HG03108 (cell line): ENCODE data around the gene TPCN2.
"Not testable (repeated sequence)": the region's sequence is repeated elsewhere in the genome, so short reads cannot be mapped to it uniquely, and the experiment has no call there.

Source experiments
- ATAC-seq: cut with Tn5 transposase; IDR thresholded peaks from one replicate; pipeline ENCODE4 v1.9.1; 2021; ENCODE audit warnings: moderate library complexity; ENCODE audit not compliant: unreplicated experiment

The TPCN2 gene

GRCh38 chr11:69123593-69124545, 75.1 kb downstream of the TPCN2 start:
- no peak for ATAC-seq

GRCh38 chr11:69125861-69126260, 77.1 kb downstream of the TPCN2 start:
- no peak for ATAC-seq

- ATAC-seq = no peak
These were observed 77.6 kb downstream of the TPCN2 start for GRCh38 chr11:69126286-69126685.

- no peak for ATAC-seq
These were observed 78.5 kb downstream of the TPCN2 start for GRCh38 chr11:69127081-69127850.

GRCh38 chr11:69127884-69128283, 79.2 kb downstream of the TPCN2 start:
- no peak for ATAC-seq

GRCh38 chr11:69129053-69129452, 80.3 kb downstream of the TPCN2 start:
- ATAC-seq = no peak

- ATAC-seq = no peak
These were observed 80.9 kb downstream of the TPCN2 start for GRCh38 chr11:69129647-69130046.

GRCh38 chr11:69130654-69131053, 81.9 kb downstream of the TPCN2 start:
- no peak for ATAC-seq

GRCh38 chr11:69131121-69131566, 82.4 kb downstream of the TPCN2 start:
- ATAC-seq = no peak

- no peak for ATAC-seq
These were observed 83.0 kb downstream of the TPCN2 start for GRCh38 chr11:69131644-69132300.

- no peak for ATAC-seq
These were observed 83.6 kb downstream of the TPCN2 start for GRCh38 chr11:69132301-69132670.

- ATAC-seq = no peak
These were observed 84.5 kb downstream of the TPCN2 start for GRCh38 chr11:69133251-69133650.

- ATAC-seq = not testable (repeated sequence)
These were observed 85.5 kb downstream of the TPCN2 start for GRCh38 chr11:69134182-69134581.

- no peak for ATAC-seq
These were observed 86.2 kb downstream of the TPCN2 start for GRCh38 chr11:69134957-69135356.

GRCh38 chr11:69135420-69136363, 87.0 kb downstream of the TPCN2 start:
- ATAC-seq = no peak

GRCh38 chr11:69136471-69136870, 87.7 kb downstream of the TPCN2 start:
- no peak for ATAC-seq

- no peak for ATAC-seq
These were observed 88.6 kb downstream of the TPCN2 start for GRCh38 chr11:69137151-69137844.

GRCh38 chr11:69138265-69138664, 89.5 kb downstream of the TPCN2 start:
- no peak for ATAC-seq

GRCh38 chr11:69140161-69140560, 91.4 kb downstream of the TPCN2 start:
- not testable (repeated sequence) for ATAC-seq

- no peak for ATAC-seq
These were observed 91.9 kb downstream of the TPCN2 start for GRCh38 chr11:69140635-69141034.
